NCI-H2029 treated with DMSO at 0.1 percent for 48 hours (cell line): Measurements from ENCODE around the gene PKD1.
"Not testable (repeated sequence)": the region's sequence is repeated elsewhere in the genome, so short reads cannot be mapped to it uniquely, and the experiment has no call there.

Experiments used
- DNase-seq: peaks from one replicate; lab custom pipeline; 2025; lab: John Stamatoyannopoulos, UW

Gene PKD1

GRCh38 chr16:2124377-2124693 is 11.4 kb downstream of the PKD1 start:
- not testable (repeated sequence) for DNase-seq

DNA sequence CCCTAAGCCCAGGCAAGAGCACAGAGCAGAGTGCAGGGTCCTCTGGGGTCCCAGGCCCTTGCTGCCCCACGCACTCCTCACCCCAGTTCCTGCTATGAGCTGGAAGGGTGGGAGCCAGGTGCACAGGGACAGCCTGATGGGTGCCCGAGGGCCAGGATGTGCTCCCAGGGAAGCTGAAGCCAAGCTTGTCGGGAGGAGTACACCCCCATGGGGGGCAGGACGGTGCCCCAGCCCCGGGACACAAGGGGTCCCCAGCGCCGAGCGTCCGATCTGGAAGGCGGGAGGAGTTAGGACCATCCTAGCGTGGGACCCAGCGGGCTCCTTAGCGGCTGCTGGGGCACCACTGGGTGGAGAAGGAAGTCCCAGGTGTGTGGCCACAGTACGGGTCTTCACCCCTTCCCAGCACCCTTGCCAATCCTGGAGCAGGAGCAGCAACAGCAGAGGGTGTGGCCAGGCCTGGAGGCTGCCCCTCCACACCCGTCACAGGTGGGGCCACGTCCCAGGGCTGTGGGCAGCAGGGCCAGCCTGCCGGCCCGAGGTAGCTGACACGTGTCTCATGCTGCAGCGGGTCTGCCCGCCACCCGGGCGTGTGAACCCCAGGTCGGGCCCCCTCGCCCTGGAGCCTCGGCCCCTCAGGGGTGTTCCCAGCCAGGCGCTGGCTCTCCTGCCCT is 11.9 kb downstream of the PKD1 start:
- not testable (repeated sequence) for DNase-seq

DNA sequence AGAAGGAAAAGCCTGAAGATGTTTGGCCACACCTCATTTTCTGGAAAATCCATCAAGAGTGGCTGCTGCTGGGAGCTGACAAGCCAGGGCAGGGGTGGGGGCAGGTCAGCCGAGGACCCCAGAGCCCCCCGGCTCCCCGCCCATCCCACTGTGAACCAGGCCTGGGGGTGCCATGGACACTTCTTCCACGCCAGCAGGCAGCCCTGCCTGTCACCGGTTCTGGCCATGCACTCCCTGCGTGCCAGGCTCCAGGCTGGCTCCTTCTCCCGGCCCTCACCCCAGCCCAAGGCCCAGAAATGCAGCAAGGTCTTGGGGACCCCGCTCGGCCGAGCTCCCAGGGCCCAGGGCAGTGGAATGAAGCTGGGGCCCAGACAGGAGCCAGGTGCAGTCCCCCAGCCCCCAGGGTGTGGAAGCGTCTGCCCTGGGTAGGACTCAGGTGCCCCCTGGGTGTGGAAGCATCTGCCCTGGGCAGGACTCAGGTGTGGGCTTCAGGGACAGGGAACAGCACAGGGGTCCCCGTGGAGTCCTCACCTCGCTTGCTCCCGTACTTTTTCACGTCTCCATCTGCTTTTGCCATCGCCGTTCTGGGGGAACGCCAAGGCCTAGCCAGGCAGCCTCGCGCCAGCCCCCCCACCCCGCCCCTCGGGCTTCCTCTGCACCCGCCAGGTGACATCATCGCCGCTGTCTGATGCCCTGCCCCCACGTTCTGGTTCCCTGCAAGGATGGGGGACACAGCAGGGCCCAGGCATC is 12.6 kb downstream of the PKD1 start:
- not testable (repeated sequence) for DNase-seq

- DNase-seq, result no peak
These were observed 13.3 kb downstream of the PKD1 start for GRCh38 chr16:2122429-2122828.

DNA sequence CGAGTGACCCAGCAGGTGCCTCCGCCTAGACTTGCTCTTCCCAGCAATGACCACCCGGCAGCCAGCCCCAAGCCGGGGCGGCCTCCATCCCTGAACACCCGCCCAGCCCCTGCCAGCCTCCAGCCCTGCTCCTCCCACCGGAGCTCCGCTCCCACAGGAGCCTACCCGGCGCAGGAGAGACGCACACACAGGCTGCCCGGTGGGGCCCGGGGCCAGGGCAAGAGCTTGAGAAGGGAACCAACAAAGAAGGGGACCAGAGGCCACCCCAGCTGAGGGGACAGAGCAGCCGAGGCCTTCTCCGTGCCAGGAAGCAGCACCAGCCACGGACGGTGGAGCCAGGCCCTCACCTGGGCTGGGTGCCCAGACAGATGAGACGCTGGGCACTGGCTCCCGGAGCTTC is 13.8 kb downstream of the PKD1 start:
- DNase-seq, result no peak

- not testable (repeated sequence) for DNase-seq
These were observed 14.4 kb downstream of the PKD1 start for GRCh38 chr16:2121325-2121724.

DNA sequence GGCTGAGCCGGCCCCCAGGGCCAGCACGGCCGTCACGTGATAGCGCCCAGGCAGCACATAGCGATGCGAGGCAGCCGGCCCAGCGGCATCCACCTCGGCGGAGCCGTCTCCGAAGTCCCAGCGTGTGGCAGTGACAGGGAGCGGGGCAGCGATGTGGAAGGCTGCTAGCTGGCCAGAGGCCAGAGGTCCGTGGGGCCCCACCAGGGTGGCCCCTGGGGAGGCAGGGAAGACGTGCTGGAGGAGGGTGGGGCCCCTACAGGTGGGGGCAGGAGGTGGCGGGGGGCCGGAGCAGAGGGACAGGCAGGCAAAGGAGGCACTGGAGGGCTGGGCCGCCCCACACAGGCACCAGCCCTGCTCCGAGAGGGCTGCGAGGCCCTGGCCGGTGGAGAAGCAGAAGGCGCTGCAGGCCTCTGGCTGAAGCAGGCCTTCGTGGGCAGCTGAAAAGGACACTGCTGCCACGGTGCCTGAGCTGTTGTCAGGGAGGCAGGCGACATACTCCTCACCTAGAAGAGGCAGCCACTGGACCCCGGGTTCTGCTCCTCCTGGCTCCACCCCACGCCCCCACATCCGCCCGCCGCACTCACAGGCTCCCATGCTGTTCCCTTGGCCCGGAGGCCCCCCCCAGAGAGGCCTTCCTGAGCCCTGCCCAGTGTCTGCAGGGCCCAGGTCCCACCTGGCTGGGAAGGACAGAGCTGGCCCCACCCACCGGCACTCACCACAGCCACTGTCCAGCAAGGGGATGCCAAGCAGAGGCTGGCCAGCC is 17.6 kb downstream of the PKD1 start:
- not testable (repeated sequence) for DNase-seq

- not testable (repeated sequence) for DNase-seq
These were observed 18.4 kb downstream of the PKD1 start for GRCh38 chr16:2117341-2117740.

DNA sequence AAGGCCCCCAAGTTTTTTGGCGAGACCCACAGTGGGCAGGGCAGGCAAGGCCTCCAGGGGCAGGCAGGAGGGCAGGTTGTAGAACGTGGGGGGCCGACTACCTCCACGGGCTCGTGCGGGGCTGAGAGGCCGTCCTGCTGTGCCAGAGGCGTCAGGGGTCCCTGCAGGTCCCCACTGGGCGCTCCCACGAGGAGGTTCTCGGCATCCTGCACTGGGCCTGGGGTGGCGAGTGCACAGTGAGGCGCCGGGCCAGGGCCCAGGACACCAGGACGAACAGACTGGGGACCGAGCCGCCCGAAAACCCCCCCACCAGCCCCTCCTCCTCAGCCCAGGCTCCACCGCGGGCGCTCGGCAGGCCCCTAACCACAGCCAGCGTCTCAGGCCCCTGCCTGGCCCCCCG is 19.3 kb downstream of the PKD1 start:
- not testable (repeated sequence) for DNase-seq

DNA sequence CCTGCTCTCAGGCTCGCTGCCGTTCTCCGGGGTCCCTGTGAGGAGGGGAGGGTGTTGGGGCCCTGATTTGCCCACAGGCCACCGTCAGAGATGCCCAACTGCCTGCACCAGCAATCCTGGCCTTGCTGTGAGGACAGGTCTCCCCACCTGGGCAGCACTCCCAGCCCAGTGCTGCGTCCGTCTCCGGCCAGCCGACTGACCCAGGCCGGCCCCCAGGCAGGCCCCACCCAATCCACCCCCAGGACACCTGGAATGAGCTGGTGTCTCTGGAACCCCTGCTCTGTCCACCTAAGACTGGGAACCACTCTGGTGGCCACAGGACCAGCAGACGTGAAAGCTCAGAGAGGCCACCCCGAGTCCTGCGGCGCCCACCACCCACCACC is 20.1 kb downstream of the PKD1 start:
- DNase-seq, result no peak

GRCh38 chr16:2114885-2115590 is 20.7 kb downstream of the PKD1 start:
- not testable (repeated sequence) for DNase-seq

DNA sequence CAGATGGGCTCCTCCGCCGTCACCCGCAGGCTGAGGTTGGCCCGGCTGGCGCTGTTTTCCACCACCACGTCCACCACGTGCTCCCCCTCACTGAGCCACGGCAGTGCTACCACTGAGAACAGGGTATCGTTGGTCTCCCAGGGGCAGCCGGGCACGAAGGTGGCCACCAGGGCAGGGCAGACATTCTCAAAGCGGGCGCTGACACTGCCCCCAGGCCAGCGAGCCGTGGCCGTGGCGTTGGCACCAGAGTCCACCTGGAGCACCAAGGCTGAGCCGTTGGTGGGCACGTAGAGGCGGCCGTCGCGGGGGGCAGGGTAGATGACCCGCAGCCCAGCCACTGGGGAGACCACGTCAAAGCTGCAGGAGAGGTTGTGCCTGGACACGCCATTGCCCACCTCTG is 21.5 kb downstream of the PKD1 start:
- not testable (repeated sequence) for DNase-seq

DNA sequence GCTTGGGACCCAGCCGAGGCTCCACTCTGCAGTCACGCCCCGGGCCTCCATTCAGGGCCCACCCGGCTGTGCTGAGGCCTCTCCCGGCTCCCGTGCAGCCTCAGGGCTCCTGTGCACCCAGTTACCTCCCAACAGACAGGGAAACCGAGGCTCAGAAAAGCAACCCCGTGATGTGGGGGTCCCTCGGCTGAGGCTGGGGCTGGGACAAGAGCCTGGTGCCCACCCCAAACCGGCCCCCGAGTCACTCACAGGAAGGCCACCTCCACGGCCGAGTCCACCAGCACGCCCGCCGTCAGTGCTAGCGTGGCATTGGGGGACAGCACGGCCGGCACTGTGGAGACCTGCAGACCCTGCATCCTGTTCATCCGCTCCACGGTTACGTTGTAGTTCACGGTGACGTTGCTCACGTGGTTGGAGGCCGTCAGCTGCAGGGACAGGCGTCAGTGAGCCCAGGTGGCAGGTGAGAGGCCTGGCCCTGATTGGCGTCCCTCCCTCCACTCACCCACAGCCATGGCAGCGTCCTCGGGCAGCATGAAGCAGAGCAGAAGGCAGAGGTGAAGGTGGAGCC is 23.1 kb downstream of the PKD1 start:
- not testable (repeated sequence) for DNase-seq

DNA sequence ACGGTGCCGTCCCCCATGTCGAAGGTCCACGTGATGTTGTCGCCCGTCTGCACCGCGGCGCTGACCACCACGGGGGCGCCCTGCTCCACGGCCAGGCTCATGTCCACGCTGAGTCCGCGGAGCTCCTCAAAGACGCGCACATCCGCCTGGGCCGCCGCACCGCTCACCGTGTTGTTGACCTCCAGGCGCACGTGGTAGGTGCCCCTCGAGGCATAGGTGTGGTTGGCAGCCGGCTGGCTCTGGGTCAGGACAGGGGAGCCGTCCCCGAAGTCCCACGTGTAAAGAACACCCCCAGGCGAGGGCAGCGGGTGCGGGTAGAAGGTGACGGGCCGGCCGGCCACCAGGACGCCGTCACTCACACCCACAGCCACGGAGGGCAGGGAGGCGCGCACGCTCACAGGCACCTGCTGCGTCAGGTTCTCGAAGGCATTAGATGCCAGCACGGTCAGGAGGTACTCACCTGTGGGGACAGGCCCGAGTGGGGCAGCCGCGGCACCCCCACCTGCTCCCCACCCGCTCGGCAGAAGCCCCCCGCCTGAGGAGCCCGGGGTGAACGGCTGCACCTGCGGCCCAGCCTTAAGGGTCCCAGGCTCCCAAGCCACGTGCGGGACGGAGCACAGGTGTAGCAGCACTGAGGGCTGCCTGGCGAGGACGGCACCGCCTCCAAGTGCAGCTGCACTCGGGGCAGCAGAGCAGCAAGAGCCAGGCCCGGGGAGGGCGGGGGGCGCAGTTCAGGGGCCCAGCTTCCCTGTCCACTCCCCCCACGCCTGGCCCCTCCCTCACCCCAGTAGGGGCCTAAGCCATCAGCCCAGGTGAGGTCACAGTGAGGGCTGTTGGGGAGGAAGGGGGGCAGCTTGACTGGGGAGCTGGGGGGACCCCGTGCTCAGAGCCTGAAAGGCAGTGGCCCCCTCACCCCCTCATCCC is 24.0 kb downstream of the PKD1 start:
- DNase-seq, result not testable (repeated sequence)

DNA sequence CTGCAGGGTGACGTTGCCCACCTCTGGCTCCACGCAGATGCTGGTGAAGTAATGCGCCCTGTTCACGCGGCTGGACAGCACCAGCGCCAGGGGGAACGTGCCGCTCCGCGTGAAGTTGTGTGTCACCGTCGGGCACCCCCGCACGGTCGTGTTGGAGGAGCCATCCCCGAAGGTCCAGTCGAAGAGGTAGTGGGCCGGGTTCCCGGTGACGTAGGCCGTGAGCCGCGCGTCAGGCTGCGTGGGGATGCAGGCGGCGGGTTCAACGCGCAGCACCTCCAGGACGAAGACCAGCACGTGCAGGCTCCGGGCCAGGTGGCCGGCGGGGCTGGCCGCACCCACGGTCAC is 24.7 kb downstream of the PKD1 start:
- DNase-seq, result not testable (repeated sequence)

GRCh38 chr16:2110332-2111008 is 25.2 kb downstream of the PKD1 start:
- DNase-seq, result not testable (repeated sequence)

DNA sequence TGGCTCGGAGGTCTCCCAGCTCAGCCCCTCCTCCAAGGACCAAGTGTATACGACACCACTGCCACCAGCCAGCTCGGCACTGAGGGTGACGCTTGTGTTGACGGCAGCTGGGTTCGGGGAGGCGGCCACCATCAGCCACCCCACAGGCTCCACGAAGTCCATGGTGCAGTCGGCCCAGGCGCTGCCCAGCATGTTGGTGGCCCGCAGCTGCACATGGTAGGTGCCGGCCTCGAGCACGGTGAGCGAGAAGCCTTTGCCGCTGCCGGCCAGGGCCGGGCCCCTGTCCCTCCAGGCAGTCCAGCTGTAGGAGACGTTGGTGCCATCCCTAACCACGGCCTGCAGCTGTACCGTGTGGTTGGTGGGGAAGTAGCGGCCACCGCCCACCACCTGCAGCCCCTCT is 25.8 kb downstream of the PKD1 start:
- DNase-seq, result not testable (repeated sequence)

- not testable (repeated sequence) for DNase-seq
These were observed 26.5 kb downstream of the PKD1 start for GRCh38 chr16:2109271-2109580.

GRCh38 chr16:2108446-2109270 is 27.0 kb downstream of the PKD1 start:
- not testable (repeated sequence) for DNase-seq

- not testable (repeated sequence) for DNase-seq
These were observed 27.9 kb downstream of the PKD1 start for GRCh38 chr16:2107791-2108125.
